ENCODE data around the gene MRM3. TPM values are rescaled to one million over a fixed set of nuclear protein-coding genes. Genes with fewer than 3 reads are reported as not detected.
A peak's percentile ranks its signal among the peaks of the same experiment; 100 is the strongest.

MRM3 gene
- total RNA-seq, 1 donor from 2014 or later, result 15.9 TPM

- H3K36me3 Mint-ChIP-seq (ENCODE audit: low read depth, unreplicated experiment), result peaks cover 5% of the 10 kb centered on the region
- no peak for TF ChIP-seq CTCF (IDR thresholded peaks at IDR 0.05; ENCODE audit: unreplicated experiment)
- peaks cover 11% of the 10 kb centered on the region for H3K4me1 Mint-ChIP-seq (ENCODE audit: unreplicated experiment)
- no peak for DNase-seq (ENCODE audit: low spot score)
- H3K9me3 Mint-ChIP-seq (ENCODE audit: unreplicated experiment), result no peaks in the 10 kb centered on the region
- no peak overlapping the region for H3K4me3 Mint-ChIP-seq (ENCODE audit: unreplicated experiment)
- H3K27ac Mint-ChIP-seq (ENCODE audit: unreplicated experiment), result peak overlapping the region; percentile 59
- peaks cover 3% of the 10 kb centered on the region for H3K27me3 Mint-ChIP-seq (ENCODE audit: unreplicated experiment)
These were observed 54.0 kb downstream of the MRM3 start for GRCh38 chr17:836151-836550.

GRCh38 chr17:838486-838885 is 56.3 kb downstream of the MRM3 start:
- H3K27me3 Mint-ChIP-seq (ENCODE audit: unreplicated experiment), result peaks cover 10% of the 10 kb centered on the region
- peaks cover 13% of the 10 kb centered on the region for H3K36me3 Mint-ChIP-seq (ENCODE audit: low read depth, unreplicated experiment)
- DNase-seq (ENCODE audit: low spot score), result no peak
- no peak overlapping the region for H3K27ac Mint-ChIP-seq (ENCODE audit: unreplicated experiment)
- TF ChIP-seq CTCF (IDR thresholded peaks at IDR 0.05; ENCODE audit: unreplicated experiment), result no peak
- H3K4me3 Mint-ChIP-seq (ENCODE audit: unreplicated experiment), result no peak overlapping the region
- peaks cover 16% of the 10 kb centered on the region for H3K4me1 Mint-ChIP-seq (ENCODE audit: unreplicated experiment)
- no peaks in the 10 kb centered on the region for H3K9me3 Mint-ChIP-seq (ENCODE audit: unreplicated experiment)

GRCh38 chr17:841313-841712 is 59.2 kb downstream of the MRM3 start:
- Mint-ChIP-seq H3K9me3 (ENCODE audit: unreplicated experiment) (no peaks in the 10 kb centered on the region), H3K27me3 (ENCODE audit: unreplicated experiment) (peaks cover 14% of the 10 kb centered on the region), H3K4me1 (ENCODE audit: unreplicated experiment) (peaks cover 15% of the 10 kb centered on the region), H3K4me3 (ENCODE audit: unreplicated experiment) (no peak overlapping the region), H3K36me3 (ENCODE audit: low read depth, unreplicated experiment) (peaks cover 20% of the 10 kb centered on the region), H3K27ac (ENCODE audit: unreplicated experiment) (no peak overlapping the region)
- no peak for TF ChIP-seq CTCF (IDR thresholded peaks at IDR 0.05; ENCODE audit: unreplicated experiment)
- no peak for DNase-seq (ENCODE audit: low spot score)

Other genes starting within 250 kb of the MRM3 start
- 60.0 TPM for gene VPS53, start 67.5 kb upstream of the MRM3 start, total RNA-seq (ENCODE audit: unreplicated experiment)
- 24.6 TPM for gene TLCD3A, start 49.8 kb upstream of the MRM3 start, total RNA-seq (ENCODE audit: unreplicated experiment)
- 17.7 TPM for gene GEMIN4, start 30.1 kb upstream of the MRM3 start, total RNA-seq (ENCODE audit: unreplicated experiment)
- 93.9 TPM for gene GLOD4, start 73 bp upstream of the MRM3 start, total RNA-seq (ENCODE audit: unreplicated experiment)
- 53.9 TPM for gene NXN, start 197.4 kb downstream of the MRM3 start, total RNA-seq (ENCODE audit: unreplicated experiment)
- gene TIMM22, start 214.8 kb downstream of the MRM3 start, total RNA-seq (ENCODE audit: unreplicated experiment), result 17.1 TPM